NCI-H2107 treated with DMSO at 0.1 percent for 48 hours (cell line): ENCODE data around the gene CYP27C1.

Experiments used
- DNase-seq: peaks from one replicate; lab custom pipeline; 2025; ENCODE audit not compliant: unreplicated experiment; lab: John Stamatoyannopoulos, UW

Gene CYP27C1

GRCh38 chr2:127193164-127193966 is 26.7 kb downstream of the CYP27C1 start:
- no peak for DNase-seq

GRCh38 chr2:127191331-127192219 is 28.5 kb downstream of the CYP27C1 start:
- DNase-seq: no peak

GRCh38 chr2:127188797-127189196 is 31.3 kb downstream of the CYP27C1 start:
- no peak for DNase-seq

GRCh38 chr2:127187831-127188230 is 32.3 kb downstream of the CYP27C1 start:
- no peak for DNase-seq

- DNase-seq: no peak
These were observed 32.9 kb downstream of the CYP27C1 start for GRCh38 chr2:127187081-127187775.

- no peak for DNase-seq
These were observed 34.4 kb downstream of the CYP27C1 start for GRCh38 chr2:127185705-127186104.

GRCh38 chr2:127185093-127185492 is 35.0 kb downstream of the CYP27C1 start:
- DNase-seq: no peak

GRCh38 chr2:127183771-127184170 is 36.3 kb downstream of the CYP27C1 start:
- DNase-seq: no peak

- no peak for DNase-seq
These were observed 37.3 kb downstream of the CYP27C1 start for GRCh38 chr2:127182626-127183458.

GRCh38 chr2:127181851-127182250 is 38.2 kb downstream of the CYP27C1 start:
- DNase-seq: no peak

GRCh38 chr2:127179766-127180165 is 40.3 kb downstream of the CYP27C1 start:
- DNase-seq: no peak

- DNase-seq: no peak
These were observed 42.4 kb downstream of the CYP27C1 start for GRCh38 chr2:127177617-127178263.

GRCh38 chr2:127176371-127177311 is 43.5 kb downstream of the CYP27C1 start:
- no peak for DNase-seq

GRCh38 chr2:127175751-127176354 is 44.2 kb downstream of the CYP27C1 start:
- DNase-seq: no peak

GRCh38 chr2:127175041-127175721 is 44.9 kb downstream of the CYP27C1 start:
- peak; percentile 3 for DNase-seq

GRCh38 chr2:127174640-127175039 is 45.5 kb downstream of the CYP27C1 start:
- no peak for DNase-seq

GRCh38 chr2:127174136-127174535 is 46.0 kb downstream of the CYP27C1 start:
- no peak for DNase-seq

- DNase-seq: no peak
These were observed 47.0 kb downstream of the CYP27C1 start for GRCh38 chr2:127173057-127173456.
